ENCODE measurements around the gene MEI4.
"Not testable (repeated sequence)": the region's sequence is repeated elsewhere in the genome, so short reads cannot be mapped to it uniquely, and the experiment has no call there.

Gene MEI4

DNA sequence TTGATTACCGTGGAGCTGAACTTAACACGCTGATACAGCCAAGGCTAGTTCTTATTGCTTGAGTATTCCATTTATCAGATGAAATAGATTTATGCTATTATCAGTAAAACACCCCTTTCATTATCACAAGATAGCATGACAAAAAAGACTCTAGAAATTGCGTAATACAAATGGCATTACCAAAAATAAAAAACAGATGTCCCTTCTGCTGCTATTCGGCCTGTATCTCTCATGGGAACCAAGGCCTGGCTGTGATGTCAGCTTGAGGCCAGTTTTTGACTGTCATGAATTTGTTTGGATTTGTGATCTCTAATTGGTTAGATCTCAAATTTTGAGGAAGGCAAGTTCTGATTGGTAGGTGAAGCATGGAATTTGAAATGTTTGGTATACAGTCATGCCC, 25.2 kb downstream of the MEI4 start:
- no peak for DNase-seq (ENCODE audit: low read depth in 3 of 3)

DNA sequence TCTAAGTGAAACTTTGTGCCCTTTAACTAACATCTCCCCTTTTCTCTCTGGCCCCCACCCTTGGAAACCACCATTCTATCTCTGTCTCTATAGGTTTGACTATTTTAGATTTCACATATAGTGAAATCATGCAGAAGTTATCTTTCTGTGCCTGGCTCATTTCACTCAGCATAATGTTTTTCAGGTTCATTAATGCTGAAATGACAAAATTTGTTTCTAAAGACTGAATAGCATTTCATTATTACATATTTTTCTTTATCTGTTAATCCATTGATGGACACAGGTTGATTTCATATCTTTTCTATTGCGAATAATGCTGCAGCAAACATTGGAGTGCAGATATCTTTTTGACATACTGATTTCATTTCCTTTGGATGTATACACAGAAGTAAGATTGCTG, 30.7 kb downstream of the MEI4 start:
- DNase-seq (ENCODE audit: low read depth in 3 of 3): no peak

- no peak for DNase-seq (ENCODE audit: low read depth in 3 of 3)
Measured at GRCh38 chr6:77686931-77687330, 34.1 kb downstream of the MEI4 start.

GRCh38 chr6:77688649-77689048, 35.8 kb downstream of the MEI4 start:
- no peak for DNase-seq (ENCODE audit: low read depth in 3 of 3)

DNA sequence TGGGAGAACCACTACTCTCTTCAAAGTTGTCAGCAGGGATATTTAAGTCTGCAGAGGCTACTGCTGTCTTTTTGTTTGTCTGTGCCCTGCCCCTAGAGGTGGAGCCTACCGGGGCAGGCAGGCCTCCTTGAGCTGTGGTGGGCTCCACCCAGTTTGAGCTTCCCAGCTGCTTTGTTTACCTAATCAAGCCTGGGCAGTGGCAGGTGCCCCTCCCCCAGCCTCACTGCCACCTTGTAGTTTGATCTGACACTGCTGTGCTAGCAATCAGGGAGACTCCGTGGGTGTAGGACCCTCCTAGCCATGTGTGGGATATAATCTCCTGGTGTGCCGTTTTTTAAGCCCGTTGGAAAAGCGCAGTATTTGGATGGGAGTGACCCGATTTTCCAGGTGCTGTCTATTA, 47.3 kb downstream of the MEI4 start:
- DNase-seq (ENCODE audit: low read depth in 3 of 3): not testable (repeated sequence)

- no peak for DNase-seq (ENCODE audit: low read depth in 3 of 3)
Measured at GRCh38 chr6:77707603-77708002, 54.8 kb downstream of the MEI4 start.

GRCh38 chr6:77715588-77715987, 62.7 kb downstream of the MEI4 start:
- DNase-seq (ENCODE audit: low read depth in 3 of 3): no peak

GRCh38 chr6:77716311-77716710, 63.5 kb downstream of the MEI4 start:
- DNase-seq (ENCODE audit: low read depth in 3 of 3): no peak

DNA sequence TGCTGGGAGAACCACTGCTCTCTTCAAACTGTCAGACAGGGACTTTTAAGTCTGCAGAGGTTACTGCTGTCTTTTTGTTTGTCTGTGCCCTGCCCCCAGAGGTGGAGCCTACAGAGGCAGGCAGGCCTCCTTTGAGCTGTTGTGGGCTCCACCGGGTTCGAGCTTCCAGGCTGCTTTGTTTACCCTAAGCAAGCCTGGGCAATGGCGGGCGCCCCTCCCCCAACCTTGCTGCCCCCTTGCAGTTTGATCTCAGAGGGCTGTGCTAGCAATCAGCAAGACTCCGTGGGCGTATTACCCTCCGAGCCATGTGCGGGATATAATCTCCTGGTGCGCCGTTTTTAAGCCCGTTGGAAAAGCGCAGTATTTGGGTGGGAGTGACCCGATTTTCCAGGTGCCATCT, 83.2 kb downstream of the MEI4 start:
- DNase-seq (ENCODE audit: low read depth in 3 of 3): not testable (repeated sequence)

- no peak for DNase-seq (ENCODE audit: low read depth in 3 of 3)
Measured at GRCh38 chr6:77740380-77740779, 87.5 kb downstream of the MEI4 start.

DNA sequence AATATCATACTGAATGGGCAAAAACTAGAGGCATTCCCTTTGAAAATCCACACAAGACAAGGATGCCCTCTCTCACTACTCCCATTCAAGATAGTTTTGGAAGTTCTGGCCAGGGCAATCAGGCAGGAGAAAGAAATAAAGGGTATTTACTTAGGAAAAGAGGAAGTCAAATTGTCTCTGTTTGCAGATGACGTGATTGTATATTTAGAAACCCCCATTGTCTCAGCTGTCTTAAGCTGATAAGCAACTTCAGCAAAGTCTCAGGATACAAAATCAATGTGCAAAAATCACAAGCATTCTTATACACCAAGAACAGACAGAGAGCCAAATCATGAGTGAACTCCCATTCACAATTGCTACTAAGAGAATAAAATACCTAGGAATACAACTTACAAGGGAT, 99.3 kb downstream of the MEI4 start:
- DNase-seq (ENCODE audit: low read depth in 3 of 3): not testable (repeated sequence)

- DNase-seq (ENCODE audit: low read depth in 3 of 3): no peak
Measured at GRCh38 chr6:77762386-77762785, 109.5 kb downstream of the MEI4 start.

GRCh38 chr6:77763124-77763523, 110.3 kb downstream of the MEI4 start:
- DNase-seq (ENCODE audit: low read depth in 3 of 3): no peak

DNA sequence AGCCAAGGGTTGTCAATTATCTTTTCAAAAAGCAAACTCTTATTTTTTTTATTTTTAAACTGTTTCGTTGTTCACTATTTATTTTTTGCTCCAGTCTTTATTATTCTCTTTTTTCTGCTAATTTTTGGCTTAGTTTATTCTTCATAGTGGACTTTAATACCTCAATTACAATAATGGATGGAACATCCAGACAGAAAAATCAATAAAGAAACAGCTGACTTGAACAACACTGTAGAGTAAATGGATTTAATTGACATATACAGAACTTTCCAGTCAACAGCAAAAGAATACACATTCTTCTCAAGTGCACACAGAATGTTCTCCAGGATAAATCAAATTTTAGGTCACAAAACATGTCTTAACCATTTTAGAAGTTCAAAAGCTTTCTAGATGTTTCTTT, 111.5 kb downstream of the MEI4 start:
- no peak for DNase-seq (ENCODE audit: low read depth in 3 of 3)

DNA sequence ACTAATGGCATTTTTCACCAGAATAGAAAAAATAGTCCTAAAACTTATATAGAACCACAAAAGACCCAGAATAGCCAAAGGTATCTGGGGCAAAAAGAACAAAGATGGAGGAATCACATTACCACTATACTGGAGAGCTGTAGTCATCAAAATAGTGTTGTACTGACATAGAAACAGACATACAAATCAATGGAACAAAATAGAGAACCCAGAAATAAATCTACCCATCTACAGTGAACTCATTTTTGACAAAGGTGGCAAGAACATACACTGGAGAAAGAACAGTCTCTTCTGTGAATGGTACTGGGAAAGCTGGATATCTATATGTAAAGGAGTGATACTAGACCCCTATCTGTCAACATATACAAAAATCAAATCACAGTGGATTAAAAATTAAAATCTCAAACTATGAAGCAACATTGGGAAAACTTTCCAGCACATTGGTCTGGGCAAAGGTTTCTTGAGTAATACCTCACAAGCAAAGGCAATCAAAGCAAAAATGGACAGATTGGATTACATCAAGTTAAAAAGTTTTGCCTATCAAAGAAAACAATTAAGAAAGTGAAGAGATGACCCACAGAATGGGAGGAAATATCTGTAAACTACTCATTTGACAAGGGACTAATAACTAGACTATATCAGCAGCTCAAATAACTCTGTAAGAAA, 120.5 kb downstream of the MEI4 start:
- no peak for DNase-seq (ENCODE audit: low read depth in 3 of 3)

DNA sequence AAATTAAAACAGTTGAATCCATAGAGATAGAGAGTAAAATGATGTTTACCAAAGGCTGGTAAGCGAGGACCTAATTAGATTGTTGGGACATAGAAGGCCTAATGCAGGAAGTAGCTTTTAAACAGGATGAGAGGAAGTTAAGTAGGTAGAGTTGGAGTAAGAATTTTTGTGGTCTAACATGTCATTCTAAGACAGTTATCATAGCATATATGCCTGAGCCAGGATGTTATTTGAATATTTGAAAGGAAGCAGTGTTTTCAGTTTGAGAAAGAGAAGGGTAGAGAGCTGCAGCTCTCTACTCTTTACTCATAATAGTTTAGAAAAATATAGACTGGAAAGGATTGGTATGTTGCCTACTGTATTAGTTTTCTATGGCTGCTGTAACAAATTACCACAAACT, 121.6 kb downstream of the MEI4 start:
- DNase-seq (ENCODE audit: low read depth in 3 of 3): no peak

DNA sequence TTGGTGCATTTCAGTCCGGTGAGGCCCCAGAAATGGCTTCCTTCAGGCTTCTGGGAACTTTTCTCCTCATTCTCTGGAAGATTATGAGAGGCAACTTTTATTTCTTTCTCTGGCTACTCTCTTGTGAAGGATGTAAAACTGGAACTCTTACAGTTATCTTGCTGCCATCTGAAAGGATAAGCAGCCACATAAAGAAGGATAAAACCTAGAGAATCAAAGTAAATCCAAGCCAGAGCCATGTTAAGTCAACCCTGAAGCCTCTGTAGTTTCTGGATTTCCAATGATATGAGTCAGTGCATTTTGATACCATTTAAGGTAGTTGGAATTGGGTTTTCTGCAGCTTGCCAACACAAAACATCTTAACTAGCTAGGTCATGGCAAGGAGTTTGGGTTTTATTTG, 123.6 kb downstream of the MEI4 start:
- DNase-seq (ENCODE audit: low read depth in 3 of 3): no peak

DNA sequence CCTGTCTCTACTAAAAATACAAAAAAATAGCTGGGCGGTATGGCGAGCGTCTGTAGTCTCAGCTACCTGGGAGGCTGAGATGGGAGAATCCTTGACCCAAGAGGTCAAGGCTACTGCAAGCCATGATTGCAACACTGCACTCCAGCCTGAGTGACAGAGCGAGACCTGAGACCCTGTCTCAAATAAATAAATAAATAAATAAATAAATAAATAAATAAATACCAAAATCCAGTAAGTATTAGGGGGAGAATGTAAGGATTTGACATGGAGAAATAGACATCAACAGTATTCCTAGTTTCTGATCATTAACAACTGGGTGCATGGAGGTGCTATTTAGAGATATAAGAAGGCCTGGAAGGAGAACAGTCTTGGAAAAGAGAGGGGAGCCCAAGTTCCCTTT, 125.7 kb downstream of the MEI4 start:
- no peak for DNase-seq (ENCODE audit: low read depth in 3 of 3)

DNA sequence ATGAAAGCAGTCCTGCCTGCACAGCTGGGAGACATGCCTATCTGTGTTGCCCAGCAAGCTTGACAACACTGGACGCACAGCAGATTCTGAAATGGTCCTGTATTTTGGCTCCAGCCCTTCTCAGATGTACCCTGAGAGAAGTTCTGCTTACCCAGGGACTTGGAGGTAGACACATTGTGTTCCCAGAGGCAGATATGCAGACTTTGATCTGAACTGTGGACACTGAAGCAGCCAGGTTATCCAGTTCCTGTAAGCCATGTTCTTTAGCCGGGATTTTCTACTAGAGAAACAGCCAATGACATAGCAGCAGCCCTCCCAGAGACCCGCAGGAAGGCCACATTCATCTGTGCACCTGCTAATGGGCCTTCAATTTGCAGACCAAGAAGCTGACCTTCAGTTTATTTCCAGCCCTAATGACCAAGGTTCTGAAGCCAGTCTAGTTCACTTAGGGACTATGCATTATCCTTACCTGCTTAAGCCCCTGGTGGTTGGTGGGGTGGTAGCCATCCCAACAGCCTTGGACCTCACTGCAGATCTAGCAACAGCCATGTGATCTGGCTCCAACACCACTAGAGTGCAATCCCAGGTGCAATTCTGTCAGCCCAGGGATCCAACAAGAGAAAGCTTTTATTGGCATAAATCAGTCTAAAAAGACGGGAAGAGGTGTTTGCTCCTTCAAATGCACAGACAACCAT, 134.2 kb downstream of the MEI4 start:
- DNase-seq (ENCODE audit: low read depth in 3 of 3): no peak

DNA sequence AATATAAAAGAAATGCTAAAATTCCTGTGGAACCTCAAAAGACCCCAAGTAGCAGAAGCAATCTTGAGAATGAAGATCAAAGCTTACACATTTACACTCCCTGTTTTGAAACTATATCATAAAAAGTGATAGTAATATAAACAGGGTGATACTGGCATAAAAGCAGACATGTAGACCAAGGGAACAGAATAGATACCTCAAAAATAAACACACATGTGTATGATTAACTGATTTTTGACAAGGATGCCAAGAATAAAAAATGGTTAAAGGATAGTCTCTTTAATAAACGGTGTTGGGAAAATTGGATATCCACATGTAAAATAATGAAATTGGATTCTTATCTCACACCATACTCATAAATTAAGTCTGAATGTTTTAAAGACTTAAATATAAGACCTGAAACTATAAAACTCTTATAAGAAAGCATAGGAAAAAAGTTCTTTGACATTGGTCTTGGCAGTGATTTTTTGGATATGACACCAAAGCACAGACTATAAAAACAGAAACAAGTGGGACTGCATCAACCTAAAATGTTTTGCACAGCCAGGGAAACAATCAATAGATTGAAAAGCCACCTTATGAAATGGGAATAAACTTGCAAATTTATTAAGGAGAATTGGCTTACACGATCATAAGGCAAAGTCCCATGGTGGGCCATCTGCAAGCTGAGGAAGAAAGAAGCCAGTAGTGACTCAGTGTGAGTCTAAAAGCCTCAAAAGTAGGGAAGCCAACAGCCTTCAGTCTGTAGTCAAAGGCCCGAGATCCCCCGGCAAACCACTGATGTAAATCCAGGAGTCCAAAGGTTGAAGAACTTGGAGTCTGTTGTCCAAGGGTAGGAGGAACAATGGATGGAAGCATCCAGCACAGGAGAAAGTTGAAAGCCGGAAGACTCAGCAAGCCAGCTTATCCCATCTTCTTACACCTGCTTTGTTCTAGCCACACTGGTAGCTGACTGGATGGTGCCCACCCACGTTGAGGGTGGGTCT, 144.3 kb downstream of the MEI4 start:
- DNase-seq (ENCODE audit: low read depth in 3 of 3): no peak

DNA sequence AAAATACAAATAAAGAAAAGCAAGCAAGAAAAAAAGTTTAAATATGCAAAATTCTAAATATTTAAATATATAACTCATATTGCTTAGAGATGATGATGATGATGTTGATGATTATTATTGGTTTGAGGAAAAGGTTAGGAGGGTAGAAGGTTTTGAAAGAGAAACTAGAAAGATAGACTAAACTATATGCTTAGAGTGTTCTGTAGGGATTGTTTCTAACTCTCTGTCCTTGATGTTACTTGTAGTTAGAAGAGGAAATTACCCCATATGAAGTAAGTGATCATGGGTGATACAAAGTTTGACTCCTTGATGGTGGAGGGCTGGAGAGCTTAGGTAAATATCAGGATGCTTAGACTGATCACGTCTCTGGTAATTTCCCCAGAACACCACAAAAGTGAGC, 159.5 kb downstream of the MEI4 start:
- DNase-seq (ENCODE audit: low read depth in 3 of 3): no peak

GRCh38 chr6:77813090-77813489, 160.3 kb downstream of the MEI4 start:
- no peak for DNase-seq (ENCODE audit: low read depth in 3 of 3)

- no peak for DNase-seq (ENCODE audit: low read depth in 3 of 3)
Measured at GRCh38 chr6:77814119-77814518, 161.3 kb downstream of the MEI4 start.

Data from stimulated activated CD4-positive, alpha-beta T cell treated with anti-CD3 and anti-CD28 coated beads, TNF-alpha, amount 100 ng/mL, for 4 hours (primary cell).